Measurements from ENCODE around the gene NLRP1.

Gene NLRP1

GRCh38 chr17:5511401-5512225, 72.7 kb downstream of the NLRP1 start:
- DNase-seq: no peak

- no peak for DNase-seq
Observed at GRCh38 chr17:5510771-5511170, 73.5 kb downstream of the NLRP1 start.

DNA sequence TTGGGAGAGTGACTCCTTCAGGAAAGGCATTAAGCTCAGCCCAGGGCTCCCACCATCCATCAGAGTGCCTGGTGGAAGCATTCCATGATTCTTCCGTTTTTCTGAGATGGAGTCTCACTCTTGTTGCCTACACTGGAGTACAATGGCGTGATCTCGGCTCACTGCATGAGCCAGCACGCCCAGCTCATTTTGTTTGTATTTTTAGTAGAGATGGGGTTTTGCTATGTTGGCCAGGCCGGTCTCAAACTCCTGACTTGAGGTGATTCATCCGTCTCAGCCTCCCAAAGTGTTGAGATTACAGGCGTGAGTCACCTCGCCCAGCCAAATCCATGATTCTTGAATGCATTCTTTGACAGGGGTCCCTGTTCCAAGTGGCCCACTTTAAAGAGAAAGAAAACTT, 74.8 kb downstream of the NLRP1 start:
- no peak for DNase-seq

GRCh38 chr17:5508810-5509209, 75.5 kb downstream of the NLRP1 start:
- DNase-seq: no peak

GRCh38 chr17:5506307-5506706, 78.0 kb downstream of the NLRP1 start:
- no peak for DNase-seq

- no peak for DNase-seq
Observed at GRCh38 chr17:5502552-5502951, 81.8 kb downstream of the NLRP1 start.

DNA sequence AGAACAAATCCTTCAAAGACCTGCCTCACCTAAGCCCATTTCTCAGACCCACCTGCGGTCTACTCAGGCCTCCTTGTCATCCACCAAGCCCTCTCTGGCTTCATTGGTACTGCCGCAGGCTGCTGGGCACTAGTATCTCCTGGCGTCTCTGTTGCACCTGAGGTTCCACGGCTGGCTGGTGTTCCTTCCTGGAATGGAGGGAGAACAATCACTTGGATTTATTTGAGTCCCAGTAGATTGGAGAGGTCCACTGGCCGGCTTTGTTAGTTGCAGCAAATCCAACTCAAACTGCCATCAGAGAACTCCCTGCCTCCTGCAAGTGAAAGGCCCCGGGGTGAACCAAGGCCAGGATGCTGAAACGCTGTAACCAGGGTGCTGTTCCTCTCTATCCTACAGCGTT, 82.6 kb downstream of the NLRP1 start:
- no peak for DNase-seq

DNA sequence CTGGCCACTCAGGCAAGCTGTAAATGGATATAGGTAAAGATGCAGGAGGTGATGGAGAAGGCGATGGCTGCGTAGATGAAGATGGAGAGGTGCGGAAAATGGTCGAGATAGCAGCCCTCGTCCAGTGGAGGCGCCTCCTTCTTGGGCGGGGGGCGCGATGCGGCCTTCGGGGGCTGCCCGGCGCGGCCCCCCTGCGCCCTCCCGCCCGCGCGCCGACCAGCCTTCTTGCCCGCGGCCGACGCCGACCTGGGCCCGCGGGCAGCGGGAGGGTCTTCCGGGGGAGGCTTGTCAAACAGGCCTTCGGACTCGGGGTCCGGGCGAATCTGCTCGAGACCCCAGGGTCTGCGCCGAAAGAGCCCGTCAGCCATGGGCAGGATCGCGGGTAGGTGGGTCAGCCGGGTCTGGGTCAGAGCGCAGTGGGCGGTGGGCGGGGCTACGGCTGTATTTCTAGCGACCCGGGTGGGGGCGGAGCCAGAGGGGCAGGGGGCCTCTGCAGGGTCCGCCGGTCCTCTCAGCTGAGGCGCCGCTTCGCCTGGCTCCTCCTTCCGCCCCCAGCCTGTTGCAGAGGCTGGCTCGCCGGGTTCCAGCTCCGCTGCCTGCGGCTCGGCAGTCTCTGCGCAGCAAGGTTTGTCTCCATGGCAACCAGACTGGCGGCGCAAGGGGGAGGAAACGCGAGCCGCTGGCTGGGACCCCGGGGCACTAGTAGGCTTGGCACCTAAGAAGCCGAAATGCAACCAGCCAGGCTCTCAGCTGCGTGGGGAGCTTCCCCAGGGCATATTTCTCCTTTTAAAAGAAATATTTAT, 83.5 kb downstream of the NLRP1 start:
- DNase-seq: peak; percentile 15 to 69 (median 44)

GRCh38 chr17:5500247-5500588, 84.1 kb downstream of the NLRP1 start:
- no peak for DNase-seq

- no peak for DNase-seq
Observed at GRCh38 chr17:5499476-5500231, 84.7 kb downstream of the NLRP1 start.

- DNase-seq: no peak
Observed at GRCh38 chr17:5492970-5493369, 91.3 kb downstream of the NLRP1 start.

DNA sequence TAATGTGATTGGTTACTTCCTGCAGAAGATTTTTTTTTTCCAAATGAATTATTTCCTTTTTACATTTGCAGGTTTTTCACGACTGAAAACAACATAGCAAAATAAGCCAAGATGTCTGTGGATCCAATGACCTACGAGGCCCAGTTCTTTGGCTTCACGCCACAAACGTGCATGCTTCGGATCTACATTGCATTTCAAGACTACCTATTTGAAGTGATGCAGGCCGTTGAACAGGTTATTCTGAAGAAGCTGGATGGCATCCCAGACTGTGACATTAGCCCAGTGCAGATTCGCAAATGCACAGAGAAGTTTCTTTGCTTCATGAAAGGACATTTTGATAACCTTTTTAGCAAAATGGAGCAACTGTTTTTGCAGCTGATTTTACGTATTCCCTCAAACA, 95.6 kb downstream of the NLRP1 start:
- DNase-seq: no peak

DNA sequence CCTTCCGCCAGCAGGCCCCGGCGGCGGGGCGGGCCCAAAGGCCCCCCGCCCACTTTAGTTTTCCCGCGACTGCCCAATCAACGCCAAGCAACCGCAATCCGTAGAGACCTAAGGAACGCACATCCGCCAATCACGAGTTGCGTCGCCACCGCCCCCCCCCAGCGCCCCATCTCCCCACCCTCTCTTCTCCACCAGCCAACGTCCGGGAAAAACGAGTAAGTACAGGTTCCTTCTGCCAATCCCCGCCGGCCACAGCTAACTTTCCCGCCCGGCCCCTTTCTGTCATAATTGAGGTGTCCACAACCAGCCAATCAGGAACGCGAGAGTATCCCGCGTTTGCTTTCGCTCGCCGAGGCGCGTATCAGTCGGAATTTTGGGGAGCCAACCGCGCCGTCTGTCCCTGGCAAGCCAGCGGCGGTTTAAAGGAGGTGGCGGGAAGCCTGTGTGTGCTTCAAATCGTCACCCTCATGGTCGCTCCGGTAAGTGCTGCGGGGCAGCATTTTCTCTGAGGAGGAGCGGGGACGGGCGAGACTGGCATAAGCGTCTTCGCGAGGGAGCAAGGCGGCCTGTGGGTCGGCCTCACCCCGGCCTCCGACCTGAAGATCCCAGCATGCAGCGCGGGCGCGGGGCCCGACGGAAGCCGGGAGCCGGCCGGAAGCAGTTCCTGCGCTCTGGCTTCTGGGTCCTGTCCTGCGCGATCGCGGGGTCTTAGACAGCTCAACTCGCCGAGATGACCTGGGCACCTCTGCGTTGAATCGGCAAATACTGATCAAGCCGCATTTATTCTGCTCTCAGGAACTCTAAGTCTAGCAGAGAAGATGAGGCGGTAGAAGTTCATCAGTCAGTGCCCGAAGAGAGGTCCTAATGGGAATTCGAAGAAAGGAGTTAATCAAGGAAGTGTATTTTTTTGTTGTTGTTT, 97.8 kb downstream of the NLRP1 start, which contains the start of gene MIS12:
TSS of gene MIS12 (plus strand) at position 361 of the 919 bp plus-strand sequence. CDS start 2,297 bp downstream, outside the sequence.
- DNase-seq: peak; percentile 89 to 95 (median 92)

DNA sequence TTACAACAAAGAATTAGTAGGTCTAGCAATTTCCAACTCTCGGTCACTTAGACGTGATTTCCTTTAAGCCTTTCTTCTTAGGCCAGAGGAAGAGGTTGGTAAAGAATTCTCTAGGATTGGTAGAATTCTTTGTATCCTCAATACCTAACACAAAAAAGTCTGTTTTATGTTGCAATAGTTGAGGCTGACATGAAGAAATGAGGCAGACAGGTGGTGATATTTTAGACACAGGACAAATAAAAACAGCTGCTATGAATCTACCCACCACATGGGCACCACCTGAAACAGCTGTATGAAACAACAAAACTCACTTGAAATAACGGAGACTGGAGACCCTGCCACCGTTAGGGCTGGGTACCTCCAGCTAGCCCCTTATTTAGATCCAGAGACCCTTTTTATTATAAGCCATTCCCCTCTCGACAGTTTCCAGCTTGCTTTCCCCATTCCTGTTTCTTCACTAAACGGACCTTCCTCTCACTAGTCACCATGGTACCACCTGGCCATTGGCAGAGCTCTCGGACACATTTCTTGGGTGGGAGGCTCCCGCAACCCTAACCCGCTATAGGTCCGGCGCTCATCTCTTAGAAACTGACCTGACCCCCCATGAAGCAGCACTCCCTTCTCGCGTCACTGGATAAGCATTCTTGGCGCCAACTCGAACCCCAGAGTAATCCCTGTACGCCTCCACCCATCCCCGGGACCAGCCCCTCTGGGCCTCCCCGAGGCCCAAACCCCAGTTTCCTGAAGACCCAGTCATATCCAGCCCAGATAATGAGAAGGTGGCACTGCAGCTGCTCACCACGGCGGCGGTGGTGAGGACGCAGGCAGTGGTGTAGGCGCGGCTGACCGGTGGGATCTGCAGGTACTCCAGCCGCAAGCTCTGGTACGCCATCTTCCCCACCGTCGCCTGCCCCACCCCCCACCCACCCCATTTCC, 98.8 kb downstream of the NLRP1 start, which contains the start of gene DERL2:
TSS of gene DERL2 (minus strand) at position 909 of the 936 bp plus-strand sequence. CDS start at position 892, 17 bp downstream.
- DNase-seq: no peak

DNA sequence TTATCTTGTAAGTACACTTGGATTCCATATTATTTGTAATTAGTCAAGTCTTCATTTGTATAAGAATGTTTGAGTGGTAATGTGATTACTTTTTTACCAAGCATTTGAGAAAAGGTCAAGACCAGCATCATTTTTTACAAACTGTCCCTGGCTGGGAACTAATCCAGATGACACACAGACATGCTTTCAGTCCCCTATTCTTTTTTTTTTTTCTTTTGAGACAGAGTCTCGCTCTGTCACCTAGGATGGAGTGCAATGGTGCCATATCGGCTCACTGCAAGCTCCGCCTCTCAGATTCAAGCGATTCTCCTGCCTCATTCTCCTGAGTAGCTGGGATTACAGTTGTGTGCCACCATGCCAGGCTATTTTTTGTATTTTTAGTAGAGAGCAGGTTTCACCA, 102.9 kb downstream of the NLRP1 start:
- DNase-seq: no peak

- no peak for DNase-seq
Observed at GRCh38 chr17:5480962-5481361, 103.3 kb downstream of the NLRP1 start.

GRCh38 chr17:5478992-5479391, 105.3 kb downstream of the NLRP1 start:
- no peak for DNase-seq

- no peak for DNase-seq
Observed at GRCh38 chr17:5473906-5474305, 110.4 kb downstream of the NLRP1 start.

DNA sequence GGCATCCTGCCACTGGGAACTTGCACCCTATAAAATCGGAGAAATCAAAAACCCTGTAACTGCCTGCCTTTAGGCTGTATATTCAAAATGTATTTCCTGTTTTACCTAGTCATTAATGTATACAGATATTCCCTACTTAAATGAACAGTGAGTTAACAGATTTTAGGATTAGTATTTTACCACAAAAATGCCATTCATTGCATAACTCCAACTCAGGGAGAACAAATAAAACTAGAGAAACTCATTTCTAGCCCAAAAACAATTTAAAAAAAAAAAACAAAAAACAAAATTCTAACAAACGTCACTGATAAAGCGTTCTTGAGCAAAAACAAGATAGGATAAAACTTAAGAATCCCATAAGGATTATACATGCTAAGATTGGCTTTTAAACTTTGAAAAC, 111.8 kb downstream of the NLRP1 start:
- DNase-seq: no peak

GRCh38 chr17:5468075-5468473, 116.2 kb downstream of the NLRP1 start:
- peak in 1 of 4 experiments; percentile 14 for DNase-seq

DNA sequence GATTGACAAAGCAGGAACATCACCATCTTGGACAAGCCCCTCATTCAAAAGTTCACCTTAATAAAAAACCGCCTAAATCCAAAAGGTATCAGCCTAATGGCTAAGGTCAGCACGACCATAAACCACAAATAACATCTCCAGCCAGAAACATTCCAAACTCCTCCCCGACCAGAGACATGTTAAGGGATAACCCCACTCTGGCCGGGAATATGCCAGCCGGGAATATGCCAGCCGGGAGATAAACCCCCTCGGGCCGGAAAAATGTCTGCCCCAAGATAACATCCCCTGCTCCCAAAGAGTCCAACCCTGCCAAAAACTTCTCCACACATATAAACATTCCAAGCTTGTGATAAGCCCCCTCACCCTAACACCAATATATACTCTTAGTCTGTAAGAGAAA, 116.9 kb downstream of the NLRP1 start:
- no peak for DNase-seq
